ENCODE data around the gene COG5.
A peak's percentile ranks its signal among the peaks of the same experiment; 100 is the strongest.

Gene COG5

GRCh38 chr7:107168233-107169119, 395.2 kb downstream of the COG5 start, which contains the start of gene HBP1:
Gene HBP1 (plus strand): TSS chr7:107169003. CDS start chr7:107179894, 10,891 bp downstream.
- no peak for TF ChIP-seq CTCF (conservative IDR thresholded peaks at IDR 0.05; ENCODE audit: low read depth, low read length)
- H3K36me3 ChIP-seq (ENCODE audit: insufficient read depth) = no peaks in the 10 kb centered on the region
- H3K9ac ChIP-seq = peak within 1 kb of the TSS; percentile 71
- H3K79me2 ChIP-seq (ENCODE audit: insufficient read depth, low read depth) = peaks cover 34% of the 10 kb centered on the region
- H3K4me3 ChIP-seq (IDR thresholded peaks at IDR 0.05; ENCODE audit: insufficient read depth, low read depth, low read length) = no peak within 1 kb of the TSS
- peak within 1 kb of the TSS; percentile 87 for H3K4me2 ChIP-seq
- H2AFZ ChIP-seq (ENCODE audit: low read depth) = peak within 1 kb of the TSS; percentile 89
- peak within 1 kb of the TSS; percentile 77 for H3K27ac ChIP-seq
- H3K4me1 ChIP-seq (ENCODE audit: low read depth, poor library complexity, severe bottlenecking) = peaks cover 37% of the 10 kb centered on the region
- peaks cover 7% of the 10 kb centered on the region; the same call in 1 of the 2 replicates for H4K20me1 ChIP-seq (ENCODE audit: insufficient read depth)
- H3K27me3 ChIP-seq (ENCODE audit: insufficient read depth, low read depth) = no peaks in the 10 kb centered on the region

DNA sequence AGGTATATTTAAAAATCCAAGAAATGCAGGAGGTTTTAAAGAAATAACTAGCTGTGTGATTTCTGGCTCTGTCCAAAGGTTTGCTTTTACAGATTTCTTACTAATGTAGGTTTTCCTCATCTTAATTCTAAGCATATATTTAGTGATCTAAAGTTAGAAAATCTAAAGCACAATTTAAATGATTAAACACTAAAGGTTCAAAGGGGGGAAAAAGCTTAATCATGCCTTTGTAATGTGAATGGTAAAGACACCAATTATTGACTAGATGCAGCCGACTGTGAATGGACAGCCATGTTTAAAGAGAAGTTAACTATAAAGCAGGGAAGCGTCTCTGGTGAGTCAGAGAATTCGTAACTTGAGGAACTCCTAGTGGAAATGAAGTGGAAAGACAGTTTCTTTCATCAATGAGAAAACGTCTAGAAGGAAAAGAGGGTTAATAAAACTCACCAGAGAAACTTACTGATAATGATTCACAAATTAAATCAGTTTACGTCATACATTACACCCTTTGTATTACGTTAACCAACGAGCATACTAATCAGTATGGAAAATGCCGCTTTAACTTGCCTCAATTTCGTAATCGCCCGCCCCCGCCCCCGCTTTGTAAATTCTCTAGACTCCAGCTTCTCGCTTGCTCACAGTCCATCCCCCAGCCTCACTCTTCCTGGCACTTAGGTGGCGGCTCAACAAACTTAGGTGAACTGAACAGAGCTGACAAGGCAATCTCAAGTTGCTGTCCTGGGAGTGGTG, 396.1 kb downstream of the COG5 start:
- Histone ChIP-seq H3K9ac (peak overlapping the region; percentile 71), H3K4me3 (IDR thresholded peaks at IDR 0.05; ENCODE audit: insufficient read depth, low read depth, low read length) (no peak overlapping the region), H3K27me3 (ENCODE audit: insufficient read depth, low read depth) (no peaks in the 10 kb centered on the region), H3K27ac (peak overlapping the region; percentile 77), H2AFZ (ENCODE audit: low read depth) (peak overlapping the region; percentile 89), H3K79me2 (ENCODE audit: insufficient read depth, low read depth) (peaks cover 26% of the 10 kb centered on the region), H3K4me2 (peak overlapping the region; percentile 87), H3K36me3 (ENCODE audit: insufficient read depth) (no peaks in the 10 kb centered on the region), H4K20me1 (ENCODE audit: insufficient read depth) (peaks cover 3% of the 10 kb centered on the region; the same call in 1 of the 2 replicates), H3K4me1 (ENCODE audit: low read depth, poor library complexity, severe bottlenecking) (peaks cover 29% of the 10 kb centered on the region)
- TF ChIP-seq CTCF (conservative IDR thresholded peaks at IDR 0.05; ENCODE audit: low read depth, low read length) = peak; percentile 42; the same call in 1 of the 2 replicates

- H4K20me1 ChIP-seq (ENCODE audit: insufficient read depth) = no peaks in the 10 kb centered on the region
- H3K27ac ChIP-seq = peak overlapping the region; percentile 77
- no peak for TF ChIP-seq CTCF (conservative IDR thresholded peaks at IDR 0.05; ENCODE audit: low read depth, low read length)
- peak overlapping the region; percentile 71 for H3K9ac ChIP-seq
- no peaks in the 10 kb centered on the region for H3K36me3 ChIP-seq (ENCODE audit: insufficient read depth)
- H3K27me3 ChIP-seq (ENCODE audit: insufficient read depth, low read depth) = no peaks in the 10 kb centered on the region
- H3K4me2 ChIP-seq = peak overlapping the region; percentile 87
- H3K79me2 ChIP-seq (ENCODE audit: insufficient read depth, low read depth) = peaks cover 18% of the 10 kb centered on the region
- H3K4me1 ChIP-seq (ENCODE audit: low read depth, poor library complexity, severe bottlenecking) = peaks cover 21% of the 10 kb centered on the region
- H3K4me3 ChIP-seq (IDR thresholded peaks at IDR 0.05; ENCODE audit: insufficient read depth, low read depth, low read length) = no peak overlapping the region
- H2AFZ ChIP-seq (ENCODE audit: low read depth) = peak overlapping the region; percentile 89
Observed at GRCh38 chr7:107166736-107167426, 396.8 kb downstream of the COG5 start.

DNA sequence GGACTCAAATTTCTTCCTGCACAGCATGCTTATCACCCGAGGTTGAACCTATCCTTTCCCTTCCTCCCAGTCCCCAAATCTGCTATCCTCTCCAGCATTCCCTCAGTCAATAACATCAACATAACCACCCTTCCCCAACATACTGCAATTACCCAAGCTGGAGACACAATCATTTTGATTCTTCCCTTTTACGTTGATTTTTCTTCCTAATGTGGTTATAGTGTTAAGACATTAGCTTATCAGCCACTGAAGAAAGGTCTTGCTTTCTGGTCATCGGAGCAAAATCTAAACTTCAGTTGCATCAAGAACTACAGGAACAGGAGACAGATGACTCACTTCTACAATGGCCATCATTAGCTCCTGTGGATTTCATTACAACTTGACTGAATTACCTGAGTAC, 398.4 kb downstream of the COG5 start:
- TF ChIP-seq CTCF (conservative IDR thresholded peaks at IDR 0.05; ENCODE audit: low read depth, low read length) = no peak

More for the DNA sequence above, 398.4 kb downstream of the COG5 start:
- Histone ChIP-seq H3K79me2 (ENCODE audit: insufficient read depth, low read depth) (0 out of 2 replicates have a peak, but pooled peaks cover 6% of the 10 kb centered on the region), H2AFZ (ENCODE audit: low read depth) (no peak overlapping the region), H3K27me3 (ENCODE audit: insufficient read depth, low read depth) (no peaks in the 10 kb centered on the region), H3K4me1 (ENCODE audit: low read depth, poor library complexity, severe bottlenecking) (peaks cover 9% of the 10 kb centered on the region), H3K4me2 (no peak overlapping the region), H4K20me1 (ENCODE audit: insufficient read depth) (no peaks in the 10 kb centered on the region), H3K27ac (no peak overlapping the region), H3K9ac (no peak overlapping the region), H3K4me3 (IDR thresholded peaks at IDR 0.05; ENCODE audit: insufficient read depth, low read depth, low read length) (no peak overlapping the region), H3K36me3 (ENCODE audit: insufficient read depth) (no peaks in the 10 kb centered on the region)

Data from KMS-11 (cell line).